PC-3 (cell line): ENCODE results near the gene ANKRD11. TPM values are rescaled to one million over a fixed set of nuclear protein-coding genes. Genes with fewer than 3 reads are reported as not detected.

ENCODE experiments used
- ATAC-seq: fragments of 200-7000 bp; cut with Tn5 transposase; 2 replicates; pipeline ENCODE4 v1.9.1; 2020; ENCODE audit warnings: mild to moderate bottlenecking, moderate library complexity
- BruUV-seq: library from RNA; stranded (reverse); fragments of 400-500 nt; replicated peaks from 2 replicates; lab custom pipeline; 2021; lab: Mats Ljungman, UMichigan
- CTCF ChIA-PET: fragments of 300-600 bp; sonication (Branson Sonifier 250); formaldehyde crosslinking; loops from one replicate; lab custom pipeline; 2022; ENCODE audit warnings: antibody characterized with exemption; lab: Charles Lee
- POLR2A ChIA-PET: fragments of 300-600 bp; sonication (Branson Sonifier 250); formaldehyde crosslinking; loops from one replicate; lab custom pipeline; 2022; ENCODE audit warnings: antibody characterized with exemption; ENCODE audit not compliant: unreplicated experiment; lab: Charles Lee
- DNase-seq: peaks from one replicate; pipeline ENCODE4 v3.0.0-alpha.2; 2015
- H2AFZ ChIP-seq: fragments of 300-600 bp; sonication (generic); 2 replicates; pipeline ENCODE4 v1.6.0; 2016; ENCODE audit warnings: antibody characterized with exemption, low read length
- H3F3A ChIP-seq: fragments of 300-600 bp; sonication (generic); one replicate; pipeline ENCODE4 v1.6.0; 2017; ENCODE audit warnings: antibody characterized with exemption, low read length, control low read depth, mild to moderate bottlenecking; ENCODE audit not compliant: unreplicated experiment
- H3K27ac ChIP-seq: fragments of 300-600 bp; sonication (generic); 2 replicates; pipeline ENCODE4 v1.5.1; 2016; ENCODE audit warnings: mild to moderate bottlenecking, low read length
- H3K27me3 ChIP-seq: fragments of 300-600 bp; sonication (generic); 2 replicates; pipeline ENCODE4 v1.6.1; 2016; ENCODE audit warnings: low read length, mixed read lengths
- H3K36me3 ChIP-seq: fragments of 300-600 bp; sonication (generic); 2 replicates; pipeline ENCODE4 v1.6.1; 2016; ENCODE audit warnings: low read depth, mixed run types, low read length, mixed read lengths
- H3K4me1 ChIP-seq: fragments of 300-600 bp; sonication (generic); 2 replicates; pipeline ENCODE4 v1.5.1; 2016; ENCODE audit warnings: low read length; ENCODE audit not compliant: insufficient read depth
- H3K4me2 ChIP-seq: fragments of 300-600 bp; sonication (generic); 2 replicates; pipeline ENCODE4 v1.6.0; 2016; ENCODE audit warnings: low read length
- H3K4me3 ChIP-seq: fragments of 300-600 bp; sonication (generic); 2 replicates; pipeline ENCODE4 v1.5.1; 2016; ENCODE audit warnings: mild to moderate bottlenecking, low read length, mixed read lengths
- H3K79me2 ChIP-seq: fragments of 300-600 bp; sonication (generic); 2 replicates; pipeline ENCODE4 v1.6.1; 2017; ENCODE audit warnings: low read length, mixed read lengths
- H3K9ac ChIP-seq: fragments of 300-600 bp; sonication (generic); 2 replicates; pipeline ENCODE4 v1.6.0; 2016; ENCODE audit warnings: mild to moderate bottlenecking, low read length
- H3K9me2 ChIP-seq: fragments of 300-600 bp; sonication (generic); replicated peaks from 2 replicates; pipeline ENCODE4 v1.6.1; 2016; ENCODE audit warnings: mixed run types, low read length, mixed read lengths
- H3K9me3 ChIP-seq: fragments of 300-600 bp; sonication (generic); 2 replicates; pipeline ENCODE4 v1.6.1; 2016; ENCODE audit warnings: low read length, mixed read lengths
- H4K20me1 ChIP-seq: fragments of 300-600 bp; sonication (generic); 2 replicates; pipeline ENCODE4 v1.6.1; 2016; ENCODE audit warnings: low read length, mixed read lengths
- CTCF ChIP-seq: fragments of 300-600 bp; sonication (generic); conservative IDR thresholded peaks from 2 replicates; pipeline ENCODE4 v1.5.1; 2017; ENCODE audit warnings: antibody characterized with exemption, low read depth, mild to moderate bottlenecking, low read length
- EZH2 ChIP-seq: fragments of 300-600 bp; sonication (generic); IDR thresholded peaks from one replicate; pipeline ENCODE4 v1.6.1; 2017; ENCODE audit warnings: antibody characterized with exemption, mild to moderate bottlenecking, low read length; ENCODE audit not compliant: unreplicated experiment
- EZH2phosphoT487 ChIP-seq: fragments of 300-600 bp; sonication (generic); IDR thresholded peaks from 2 replicates; pipeline ENCODE4 v1.6.1; 2018; ENCODE audit warnings: mild to moderate bottlenecking, antibody characterized with exemption, low read length, borderline replicate concordance
- intact Hi-C: fragments of 100-400 bp; cut with micrococcal nuclease; formaldehyde crosslinking; loops from 2 replicates; pipeline ENCODE4 v1.9.0; 2023
- total RNA-seq: library from RNA; depleted of rRNA; stranded (reverse); fragments of >200 nt; gene quantifications from 2 replicates; pipeline ENCODE4 v1.2.3, GENCODE V29; 2014

ANKRD11 gene
- total RNA-seq, 1 experiment from 2014 or later: 65.0 TPM

- BruUV-seq: no TSS peak
- intact Hi-C loops: no loop called here
Measured at GRCh38 chr16:89272631-89273030, 217.7 kb downstream of the ANKRD11 start.

GRCh38 chr16:89270666-89271345 is 219.6 kb downstream of the ANKRD11 start:
- H4K20me1 ChIP-seq: no peaks in the 10 kb centered on the region
- H3K79me2 ChIP-seq: peaks cover 6% of the 10 kb centered on the region; the same call in 1 of the 2 replicates
- H2AFZ ChIP-seq: no peak overlapping the region
- ATAC-seq (no peak), DNase-seq (no peak)
- H3K27ac ChIP-seq: peak overlapping the region; percentile 95
- H3K4me1 ChIP-seq: peaks cover 24% of the 10 kb centered on the region
- H3K36me3 ChIP-seq: peaks cover 10% of the 10 kb centered on the region
- ChIA-PET POLR2A (no interaction called here), CTCF (no interaction called here)
- BruUV-seq: no TSS peak
- TF ChIP-seq CTCF (no peak), EZH2 (no peak)
- no peaks in the 10 kb centered on the region for H3K27me3 ChIP-seq
- H3F3A ChIP-seq: peaks cover 7% of the 10 kb centered on the region
- intact Hi-C loops: loop anchor here (1.0 kb wide), 1 partner anchor 24 kb away; no protein-coding TSS in a partner anchor
- no peak overlapping the region for H3K4me3 ChIP-seq
- H3K4me2 ChIP-seq: peak overlapping the region; percentile 54; the same call in 1 of the 2 replicates
- peak overlapping the region; percentile 40 for H3K9ac ChIP-seq
- H3K9me3 ChIP-seq: no peaks in the 10 kb centered on the region
- H3K9me2 ChIP-seq: no peaks in the 10 kb centered on the region

More at GRCh38 chr16:89272631-89273030, 217.7 kb downstream of the ANKRD11 start:
- Histone ChIP-seq H3K27me3 (no peaks in the 10 kb centered on the region), H3K9me2 (no peaks in the 10 kb centered on the region), H3K9ac (no peak overlapping the region), H3K27ac (no peak overlapping the region), H3K4me1 (peaks cover 24% of the 10 kb centered on the region), H3K4me2 (no peak overlapping the region), H2AFZ (no peak overlapping the region), H3K4me3 (no peak overlapping the region), H3K9me3 (no peaks in the 10 kb centered on the region), H3K79me2 (peaks cover 6% of the 10 kb centered on the region; the same call in 1 of the 2 replicates), H3K36me3 (peaks cover 10% of the 10 kb centered on the region), H4K20me1 (no peaks in the 10 kb centered on the region), H3F3A (peaks cover 7% of the 10 kb centered on the region)
- POLR2A ChIA-PET: no interaction called here
- CTCF ChIA-PET: no interaction called here
- TF ChIP-seq EZH2phosphoT487 (no peak), EZH2 (no peak), CTCF (no peak)
- no peak for DNase-seq
- no peak for ATAC-seq
